Measurements from ENCODE around the gene MCC. TPM values are rescaled to one million over a fixed set of nuclear protein-coding genes. Genes with fewer than 3 reads are reported as not detected.

The MCC gene
- total and polyA plus RNA-seq, 2 donors (not counting 1 experiment from before 2014, with no cell fraction given), result 0.09 to 0.32 TPM

DNA sequence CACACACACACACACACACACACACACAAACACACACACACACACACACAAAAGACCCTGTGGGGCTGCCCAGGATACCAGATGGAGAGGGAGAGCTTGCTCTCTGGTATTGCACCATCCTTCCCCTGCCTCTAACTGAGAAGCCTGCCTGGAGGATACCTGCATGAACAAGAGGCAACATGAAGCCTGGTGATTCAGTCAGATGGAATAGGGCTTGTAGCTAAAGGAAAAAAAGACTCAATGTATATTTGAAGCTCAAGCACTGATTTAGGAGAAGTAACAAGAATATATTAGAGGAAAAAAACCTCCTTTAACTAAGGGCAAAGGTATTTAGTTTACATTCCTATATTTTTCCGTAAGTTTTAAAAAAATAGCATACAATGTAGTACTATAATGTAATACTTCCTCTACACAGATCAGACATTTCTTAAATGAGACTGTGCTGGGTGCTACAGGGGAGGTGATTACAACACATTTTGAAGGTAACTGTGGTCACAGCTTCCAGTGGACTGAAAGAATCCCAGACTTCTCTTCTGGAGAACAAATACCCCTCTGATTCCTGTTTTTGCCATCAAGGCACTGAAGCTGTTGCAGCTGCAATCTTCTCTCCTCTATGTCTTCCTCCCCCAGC, 342.4 kb downstream of the MCC start:
- no peaks in the 10 kb centered on the region for H3K9me3 Mint-ChIP-seq (ENCODE audit: insufficient read depth)
- no peak for ATAC-seq (ENCODE audit: low read depth)
- Histone ChIP-seq H3K79me2 (ENCODE audit: control insufficient read depth, insufficient read depth, low read length) (no peaks in the 10 kb centered on the region), H3K27ac (ENCODE audit: low read length in 2 of 2) (no peak overlapping the region), H2AFZ (ENCODE audit: insufficient read depth, low read depth, low read length, poor library complexity, severe bottlenecking) (no peak overlapping the region), H3K4me2 (replicated peaks; ENCODE audit: low read depth, low read length, poor library complexity, severe bottlenecking) (no peak overlapping the region), H3K4me3 (ENCODE audit: control extremely low read depth in 1 of 5, extremely low read depth in 1 of 5, insufficient read depth in 1 of 5, low read depth in 2 of 5, low read length in 4 of 5) (no peak overlapping the region), H3K9me3 (ENCODE audit: control extremely low read depth in 1 of 3, control insufficient read depth in 2 of 3, insufficient read depth in 1 of 3, low read length in 2 of 3) (no peaks in the 10 kb centered on the region), H3K9ac (ENCODE audit: low read length) (no peak overlapping the region), H3K36me3 (replicated peaks in 1 of 2; ENCODE audit: control extremely low read depth in 1 of 2, control insufficient read depth in 1 of 2, extremely low read depth in 1 of 2, insufficient read depth in 2 of 2, low read length in 1 of 2) (no peaks in the 10 kb centered on the region), H3K4me1 (ENCODE audit: control insufficient read depth in 2 of 2, insufficient read depth in 2 of 2, low read length in 2 of 2) (no peaks in the 10 kb centered on the region), H3K27me3 (replicated peaks in 1 of 4; ENCODE audit: control extremely low read depth in 1 of 4, control insufficient read depth in 3 of 4, insufficient read depth in 4 of 4, low read length in 3 of 4) (no peaks in the 10 kb centered on the region), H4K20me1 (ENCODE audit: control insufficient read depth, insufficient read depth, low read length, poor library complexity, severe bottlenecking) (no peaks in the 10 kb centered on the region)
- TF ChIP-seq, protein P1, sequence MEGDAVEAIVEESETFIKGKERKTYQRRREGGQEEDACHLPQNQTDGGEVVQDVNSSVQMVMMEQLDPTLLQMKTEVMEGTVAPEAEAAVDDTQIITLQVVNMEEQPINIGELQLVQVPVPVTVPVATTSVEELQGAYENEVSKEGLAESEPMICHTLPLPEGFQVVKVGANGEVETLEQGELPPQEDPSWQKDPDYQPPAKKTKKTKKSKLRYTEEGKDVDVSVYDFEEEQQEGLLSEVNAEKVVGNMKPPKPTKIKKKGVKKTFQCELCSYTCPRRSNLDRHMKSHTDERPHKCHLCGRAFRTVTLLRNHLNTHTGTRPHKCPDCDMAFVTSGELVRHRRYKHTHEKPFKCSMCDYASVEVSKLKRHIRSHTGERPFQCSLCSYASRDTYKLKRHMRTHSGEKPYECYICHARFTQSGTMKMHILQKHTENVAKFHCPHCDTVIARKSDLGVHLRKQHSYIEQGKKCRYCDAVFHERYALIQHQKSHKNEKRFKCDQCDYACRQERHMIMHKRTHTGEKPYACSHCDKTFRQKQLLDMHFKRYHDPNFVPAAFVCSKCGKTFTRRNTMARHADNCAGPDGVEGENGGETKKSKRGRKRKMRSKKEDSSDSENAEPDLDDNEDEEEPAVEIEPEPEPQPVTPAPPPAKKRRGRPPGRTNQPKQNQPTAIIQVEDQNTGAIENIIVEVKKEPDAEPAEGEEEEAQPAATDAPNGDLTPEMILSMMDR (IDR thresholded peaks at IDR 0.05), result no peak
- no peak for TF ChIP-seq EZH2 (IDR thresholded peaks at IDR 0.05; ENCODE audit: borderline replicate concordance, insufficient read depth, low read depth, low read length, poor library complexity, severe bottlenecking)
- no CpG with 5 or more reads among the region's 1 CpG for WGBS (ENCODE audit: insufficient coverage)
- H3K4me3 Mint-ChIP-seq, result no peak overlapping the region
- intact Hi-C loops (cut with micrococcal nuclease), result no loop called here
- no peaks in the 10 kb centered on the region for H3K4me1 Mint-ChIP-seq
- peaks cover 11% of the 10 kb centered on the region for H3K27me3 Mint-ChIP-seq
- POLR2A ChIA-PET, result no interaction called here
- H3K27ac Mint-ChIP-seq, result no peak overlapping the region
- no peak for DNase-seq
- CTCF ChIA-PET, result no interaction called here

DNA sequence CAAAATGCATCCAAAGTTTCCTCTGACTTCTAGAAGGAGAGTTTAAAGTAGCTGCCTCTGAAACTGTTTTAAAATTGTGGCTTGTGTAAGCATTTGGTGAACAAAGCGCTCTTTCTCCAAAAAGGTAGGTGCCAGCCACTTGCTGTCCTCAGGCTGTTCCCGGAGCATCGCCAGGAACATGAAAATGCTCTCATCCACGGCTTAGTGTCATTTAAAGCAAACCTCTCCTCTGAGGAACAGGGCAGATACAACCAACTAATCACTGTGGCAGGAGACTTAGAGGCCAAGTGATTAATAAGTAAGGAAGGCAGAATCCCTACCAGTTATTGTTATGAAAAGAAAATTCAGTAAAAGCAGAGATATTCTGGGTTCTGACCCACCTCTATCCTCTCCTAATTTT, 346.1 kb downstream of the MCC start:
- H3K4me2 ChIP-seq (replicated peaks; ENCODE audit: low read depth, low read length, poor library complexity, severe bottlenecking), result no peak overlapping the region
- H3K4me1 Mint-ChIP-seq, result no peaks in the 10 kb centered on the region
- no peak for TF ChIP-seq EZH2 (IDR thresholded peaks at IDR 0.05; ENCODE audit: borderline replicate concordance, insufficient read depth, low read depth, low read length, poor library complexity, severe bottlenecking)
- TF ChIP-seq, protein P1 (IDR thresholded peaks at IDR 0.05), result no peak
- H4K20me1 ChIP-seq (ENCODE audit: control insufficient read depth, insufficient read depth, low read length, poor library complexity, severe bottlenecking), result no peaks in the 10 kb centered on the region
- intact Hi-C loops (cut with micrococcal nuclease), result no loop called here
- H3K4me3 Mint-ChIP-seq, result no peak overlapping the region
- H3K9me3 Mint-ChIP-seq (ENCODE audit: insufficient read depth), result no peaks in the 10 kb centered on the region
- H3K27ac Mint-ChIP-seq, result no peak overlapping the region
- no peaks in the 10 kb centered on the region for H3K4me1 ChIP-seq (ENCODE audit: control insufficient read depth in 2 of 2, insufficient read depth in 2 of 2, low read length in 2 of 2)
- WGBS (ENCODE audit: insufficient coverage), result 95% methylated on average over 4 of the region's 4 CpGs
- DNase-seq (no peak), ATAC-seq (ENCODE audit: low read depth) (no peak)
- no peak overlapping the region for H3K4me3 ChIP-seq (ENCODE audit: control extremely low read depth in 1 of 5, extremely low read depth in 1 of 5, insufficient read depth in 1 of 5, low read depth in 2 of 5, low read length in 4 of 5)
- peaks cover 16% of the 10 kb centered on the region for H3K27me3 Mint-ChIP-seq
- peaks cover 0 to 9% (median 1%) of the 10 kb centered on the region in 4 experiments for H3K27me3 ChIP-seq (replicated peaks in 1 of 4; ENCODE audit: control extremely low read depth in 1 of 4, control insufficient read depth in 3 of 4, insufficient read depth in 4 of 4, low read length in 3 of 4)
- H2AFZ ChIP-seq (ENCODE audit: insufficient read depth, low read depth, low read length, poor library complexity, severe bottlenecking), result no peak overlapping the region
- no peaks in the 10 kb centered on the region for H3K9me3 ChIP-seq (ENCODE audit: control extremely low read depth in 1 of 3, control insufficient read depth in 2 of 3, insufficient read depth in 1 of 3, low read length in 2 of 3)
- H3K36me3 ChIP-seq (replicated peaks in 1 of 2; ENCODE audit: control extremely low read depth in 1 of 2, control insufficient read depth in 1 of 2, extremely low read depth in 1 of 2, insufficient read depth in 2 of 2, low read length in 1 of 2), result no peaks in the 10 kb centered on the region
- no peak overlapping the region for H3K27ac ChIP-seq (ENCODE audit: low read length in 2 of 2)
- no peak overlapping the region for H3K9ac ChIP-seq (ENCODE audit: low read length)
- ChIA-PET CTCF (no interaction called here), POLR2A (no interaction called here)
- no peaks in the 10 kb centered on the region for H3K79me2 ChIP-seq (ENCODE audit: control insufficient read depth, insufficient read depth, low read length)

Data from B cell (primary cell).